ENCODE data around the gene WDR73.

The WDR73 gene

GRCh38 chr15:84603630-84604379 lies 50.3 kb downstream of the WDR73 start:
- no peak for DNase-seq (ENCODE audit: low read depth)
- no peak for TF ChIP-seq CTCF (conservative IDR thresholded peaks at IDR 0.05; ENCODE audit: low read depth, low read length)

GRCh38 chr15:84601555-84601838 lies 52.6 kb downstream of the WDR73 start:
- H3K4me3 ChIP-seq (ENCODE audit: low read length): peak overlapping the region; percentile 97
- DNase-seq (ENCODE audit: low read depth): no peak
- no peak for TF ChIP-seq CTCF (conservative IDR thresholded peaks at IDR 0.05; ENCODE audit: low read depth, low read length)

More at GRCh38 chr15:84603630-84604379, 50.3 kb downstream of the WDR73 start:
- H3K4me3 ChIP-seq (ENCODE audit: low read length): no peak overlapping the region

GRCh38 chr15:84600687-84601554 lies 53.2 kb downstream of the WDR73 start, which contains the start of gene ZSCAN2:
Gene ZSCAN2 (plus strand): TSS chr15:84601009. CDS start chr15:84603928, 2,919 bp downstream.
- H3K4me3 ChIP-seq (ENCODE audit: low read length): peak within 1 kb of the TSS; percentile 97
- DNase-seq (ENCODE audit: low read depth): peak; percentile 75
- no peak for TF ChIP-seq CTCF (conservative IDR thresholded peaks at IDR 0.05; ENCODE audit: low read depth, low read length)

GRCh38 chr15:84600331-84600686 lies 53.8 kb downstream of the WDR73 start:
- peak overlapping the region; percentile 97 for H3K4me3 ChIP-seq (ENCODE audit: low read length)
- TF ChIP-seq CTCF (conservative IDR thresholded peaks at IDR 0.05; ENCODE audit: low read depth, low read length): no peak
- DNase-seq (ENCODE audit: low read depth): no peak

GRCh38 chr15:84599906-84600305 lies 54.2 kb downstream of the WDR73 start:
- TF ChIP-seq CTCF (conservative IDR thresholded peaks at IDR 0.05; ENCODE audit: low read depth, low read length): no peak
- no peak for DNase-seq (ENCODE audit: low read depth)
- H3K4me3 ChIP-seq (ENCODE audit: low read length): no peak overlapping the region

GRCh38 chr15:84598993-84599392 lies 55.1 kb downstream of the WDR73 start:
- TF ChIP-seq CTCF (conservative IDR thresholded peaks at IDR 0.05; ENCODE audit: low read depth, low read length): peak; percentile 83
- no peak overlapping the region for H3K4me3 ChIP-seq (ENCODE audit: low read length)
- DNase-seq (ENCODE audit: low read depth): no peak
